Spleen (tissue), 11 donors: ENCODE results near the gene TIPRL. TPM values are rescaled to one million over a fixed set of nuclear protein-coding genes. Genes with fewer than 3 reads are reported as not detected.

ENCODE experiments used
- DNase-seq: peaks from one replicate; pipeline ENCODE4 v3.0.0-alpha.2; 2020
- H3K27ac ChIP-seq, 8 donors: fragments of 200-600 bp; sonication (generic) in 7 of 8; 1 replicate in 4 of 8; 2 replicates in 4 of 8; pipeline versions ENCODE4 v1.5.0 to v1.8.0; 2016 to 2021; ENCODE audit warnings: inconsistent platforms in 4 of 8, mild to moderate bottlenecking in 4 of 8, moderate library complexity in 1 of 8
- H3K27me3 ChIP-seq, 7 donors: fragments of 200-600 bp; sonication (generic) in 6 of 7; replicated peaks in 1 of 7; 1 replicate in 4 of 7; 2 replicates in 3 of 7; pipeline versions ENCODE4 v1.5.0 to v1.8.0; 2016 to 2021; ENCODE audit warnings: inconsistent platforms in 3 of 7, mild to moderate bottlenecking in 1 of 7
- H3K36me3 ChIP-seq, 6 donors: fragments of 200-600 bp; sonication (generic) in 5 of 6; 1 replicate in 4 of 6; 2 replicates in 2 of 6; pipeline versions ENCODE4 v1.5.0 to v1.8.0; 2016 to 2021; ENCODE audit warnings: inconsistent platforms in 2 of 6
- H3K4me1 ChIP-seq, 6 donors: fragments of 200-600 bp; sonication (generic) in 5 of 6; 1 replicate in 3 of 6; 2 replicates in 3 of 6; pipeline versions ENCODE4 v1.5.0 to v1.8.0; 2016 to 2021; ENCODE audit warnings: inconsistent platforms in 3 of 6
- H3K4me3 ChIP-seq, 8 donors: fragments of 200-600 bp; sonication (generic) in 7 of 8; 1 replicate in 4 of 8; 2 replicates in 4 of 8; pipeline versions ENCODE4 v1.5.0 to v1.8.0; 2016 to 2021; ENCODE audit warnings: inconsistent platforms in 4 of 8, mild to moderate bottlenecking in 4 of 8, moderate library complexity in 2 of 8
- H3K9me3 ChIP-seq, 8 donors: fragments of 200-600 bp; sonication (generic) in 7 of 8; 1 replicate in 4 of 8; 2 replicates in 4 of 8; pipeline versions ENCODE4 v1.5.0 to v1.8.0; 2016 to 2021; ENCODE audit warnings: inconsistent platforms in 4 of 8
- POLR2A ChIP-seq, 3 donors: fragments of 450-650 bp; IDR thresholded peaks; one replicate each; pipeline ENCODE4 v1.5.1; 2017; ENCODE audit warnings: antibody characterized with exemption in 3 of 3, mild to moderate bottlenecking in 1 of 3
- POLR2AphosphoS5 ChIP-seq, 3 donors: sonication (generic); formaldehyde crosslinking; IDR thresholded peaks; one replicate each; pipeline ENCODE4 v1.5.1; 2017; ENCODE audit warnings: antibody characterized with exemption in 3 of 3
- WGBS, 5 donors: extraction: QIAGEN DNeasy Blood & Tissue Kit in 3 of 5; methylation state at CpG; one replicate each; pipeline versions ENCODE4 v1.1.5 to v1.1.7; 2013 to 2018; 5-methylcytosine and 5-hydroxymethylcytosine counted together
- intact Hi-C: fragments of 100-400 bp; cut with DNase I; formaldehyde crosslinking; loops from one replicate; pipeline ENCODE4 v1.15.0; 2023; ENCODE audit warnings: low total_unique reads
- polyA plus RNA-seq, 3 donors: library from polyadenylated mRNA; stranded (reverse); fragments of 200-250 nt; gene quantifications; one replicate each; pipeline ENCODE4 v1.2.1, GENCODE V29; 2013
- total RNA-seq, 7 donors: library from RNA; depleted of rRNA in 3 of 7; stranded (reverse); fragments of >200 nt in 3 of 7; fragmentation: NEBNext Ultra II Directional in 4 of 7; extraction: Animal tissue kit (Norgen Biotek cat#: 25700) in 4 of 7; gene quantifications; one replicate each; pipeline versions ENCODE4 v1.1.0 to v1.2.1, GENCODE V29; 2016 to 2021
- TF ChIP-seq, protein P1 (sequence below), 11 experiments: fragments of 200-600 bp in 7 of 11; fragments of 450-650 bp in 4 of 11; sonication (generic) in 4 of 11; IDR thresholded peaks in 8 of 11; conservative IDR thresholded peaks in 3 of 11; 1 replicate in 7 of 11; 2 replicates in 4 of 11; pipeline versions ENCODE4 v1.4.0 to v1.8.0; 2016 to 2021; ENCODE audit warnings: antibody characterized with exemption in 11 of 11, inconsistent platforms in 4 of 11, mild to moderate bottlenecking in 1 of 11
- donor health status: healthy with polysubstance abuse.
- donor health status: DM: no; HTN: no; CAD: no; lungs with moderate emphysema.
- donor health status: DM: no; HTN: no; CAD: no.
- donor health status: Bipolar disorder and iron deficiency.
- donor health status: healthy.
- donor health status: DM: no; HTN: no; CAD: no.
- donor health status: DM: yes; HTN: yes; CAD: no.

Gene TIPRL
- total and polyA plus RNA-seq, 10 donors: 10.1 to 26.3 (median 17.5) TPM

DNA sequence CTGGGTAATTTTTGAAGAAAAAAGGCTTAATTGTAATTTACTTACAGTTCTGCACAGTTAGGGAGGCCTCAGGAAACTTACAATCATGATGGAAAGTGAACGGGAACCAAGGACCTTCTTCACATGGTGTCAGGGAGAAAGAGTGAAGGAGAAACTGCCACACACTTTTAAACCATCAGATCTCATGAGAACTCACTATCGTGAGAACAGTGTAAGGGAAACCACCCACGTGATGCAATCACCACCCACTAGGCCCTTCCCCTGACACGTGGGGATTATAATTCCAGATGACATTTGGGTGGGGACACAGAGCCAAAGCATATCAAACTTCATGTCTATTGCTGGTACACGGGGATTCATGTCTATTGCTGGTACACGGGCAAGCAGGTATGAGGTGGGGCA is 41.7 kb downstream of the TIPRL start:
- 59 to 83% (median 66%) methylated on average over 6 of the region's 6 CpGs for WGBS, 5 donors
- no peak for TF ChIP-seq POLR2AphosphoS5 (IDR thresholded peaks at IDR 0.05)
- TF ChIP-seq, protein P1, sequence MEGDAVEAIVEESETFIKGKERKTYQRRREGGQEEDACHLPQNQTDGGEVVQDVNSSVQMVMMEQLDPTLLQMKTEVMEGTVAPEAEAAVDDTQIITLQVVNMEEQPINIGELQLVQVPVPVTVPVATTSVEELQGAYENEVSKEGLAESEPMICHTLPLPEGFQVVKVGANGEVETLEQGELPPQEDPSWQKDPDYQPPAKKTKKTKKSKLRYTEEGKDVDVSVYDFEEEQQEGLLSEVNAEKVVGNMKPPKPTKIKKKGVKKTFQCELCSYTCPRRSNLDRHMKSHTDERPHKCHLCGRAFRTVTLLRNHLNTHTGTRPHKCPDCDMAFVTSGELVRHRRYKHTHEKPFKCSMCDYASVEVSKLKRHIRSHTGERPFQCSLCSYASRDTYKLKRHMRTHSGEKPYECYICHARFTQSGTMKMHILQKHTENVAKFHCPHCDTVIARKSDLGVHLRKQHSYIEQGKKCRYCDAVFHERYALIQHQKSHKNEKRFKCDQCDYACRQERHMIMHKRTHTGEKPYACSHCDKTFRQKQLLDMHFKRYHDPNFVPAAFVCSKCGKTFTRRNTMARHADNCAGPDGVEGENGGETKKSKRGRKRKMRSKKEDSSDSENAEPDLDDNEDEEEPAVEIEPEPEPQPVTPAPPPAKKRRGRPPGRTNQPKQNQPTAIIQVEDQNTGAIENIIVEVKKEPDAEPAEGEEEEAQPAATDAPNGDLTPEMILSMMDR (IDR thresholded peaks at IDR 0.05 in 8 of 11, conservative IDR thresholded peaks at IDR 0.05 in 3 of 11): no peak
- TF ChIP-seq POLR2A (IDR thresholded peaks at IDR 0.05): no peak
- H3K9me3 ChIP-seq: no peaks in the 10 kb centered on the region
- H3K27ac ChIP-seq: no peak overlapping the region
- no peaks in the 10 kb centered on the region for H3K36me3 ChIP-seq
- peaks cover 0 to 14% (median 10%) of the 10 kb centered on the region in 6 donors for H3K4me1 ChIP-seq
- intact Hi-C loops: no loop called here
- no peaks in the 10 kb centered on the region for H3K27me3 ChIP-seq
- no peak overlapping the region for H3K4me3 ChIP-seq
- no peak for DNase-seq

DNA sequence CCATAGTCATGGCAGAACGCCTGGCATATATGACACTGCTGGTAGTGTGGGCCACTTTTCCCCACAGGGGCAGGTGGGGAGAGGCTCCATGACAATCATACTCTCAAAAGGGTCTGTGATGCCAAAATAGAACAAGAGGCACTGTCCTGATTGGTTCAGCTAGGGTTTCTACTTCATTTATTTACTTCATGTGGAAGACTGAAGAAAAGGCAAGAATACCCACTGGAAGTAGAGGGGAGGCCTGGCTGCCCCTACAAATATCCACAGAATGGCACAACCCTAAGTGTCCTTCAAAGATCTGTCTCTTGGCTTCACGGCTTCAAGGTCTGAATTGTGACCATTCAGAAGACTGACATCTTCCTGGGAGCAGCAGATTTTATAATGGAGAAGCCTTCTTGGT is 42.5 kb downstream of the TIPRL start:
- intact Hi-C loops: no loop called here

DNA sequence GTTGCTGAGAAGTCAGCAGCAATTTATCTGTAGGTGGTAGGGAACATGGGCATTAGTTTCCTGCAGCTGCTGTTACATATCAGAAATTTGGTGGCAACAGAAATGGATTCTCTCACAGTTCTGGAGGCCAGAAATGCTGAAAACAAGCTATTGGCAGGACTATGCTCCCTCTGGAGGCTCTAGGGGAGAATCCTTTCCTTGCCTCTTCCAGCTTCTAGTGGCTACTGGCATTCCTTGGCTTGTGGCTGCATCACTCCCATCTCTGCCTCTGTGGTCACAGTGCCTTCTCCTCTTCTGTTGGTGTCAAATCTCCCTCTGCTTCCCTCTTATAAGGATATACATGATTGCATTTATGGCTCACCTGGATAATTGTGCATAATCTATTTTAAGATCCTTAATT is 44.5 kb downstream of the TIPRL start:
- no peak overlapping the region for H3K4me3 ChIP-seq
- no peak for DNase-seq
- H3K27ac ChIP-seq: no peak overlapping the region
- no peaks in the 10 kb centered on the region for H3K27me3 ChIP-seq
- TF ChIP-seq, protein P1 (IDR thresholded peaks at IDR 0.05 in 8 of 11, conservative IDR thresholded peaks at IDR 0.05 in 3 of 11): no peak
- TF ChIP-seq POLR2A (IDR thresholded peaks at IDR 0.05) (no peak), POLR2AphosphoS5 (IDR thresholded peaks at IDR 0.05) (no peak)
- intact Hi-C loops: no loop called here
- no peaks in the 10 kb centered on the region for H3K9me3 ChIP-seq
- no peaks in the 10 kb centered on the region for H3K36me3 ChIP-seq
- H3K4me1 ChIP-seq: peaks cover 8 to 35% (median 28%) of the 10 kb centered on the region in 6 donors

More for the DNA sequence above, 42.5 kb downstream of the TIPRL start:
- no peak overlapping the region for H3K27ac ChIP-seq
- no peaks in the 10 kb centered on the region for H3K36me3 ChIP-seq
- TF ChIP-seq, protein P1 (IDR thresholded peaks at IDR 0.05 in 8 of 11, conservative IDR thresholded peaks at IDR 0.05 in 3 of 11): no peak
- TF ChIP-seq POLR2A (IDR thresholded peaks at IDR 0.05) (no peak), POLR2AphosphoS5 (IDR thresholded peaks at IDR 0.05) (no peak)
- H3K9me3 ChIP-seq: no peaks in the 10 kb centered on the region
- peaks cover 0 to 16% (median 10%) of the 10 kb centered on the region in 6 donors for H3K4me1 ChIP-seq
- H3K27me3 ChIP-seq: no peaks in the 10 kb centered on the region
- no peak for DNase-seq
- H3K4me3 ChIP-seq: no peak overlapping the region
- 77 to 95% (median 89%) methylated on average over 2 of the region's 2 CpGs for WGBS, 5 donors

DNA sequence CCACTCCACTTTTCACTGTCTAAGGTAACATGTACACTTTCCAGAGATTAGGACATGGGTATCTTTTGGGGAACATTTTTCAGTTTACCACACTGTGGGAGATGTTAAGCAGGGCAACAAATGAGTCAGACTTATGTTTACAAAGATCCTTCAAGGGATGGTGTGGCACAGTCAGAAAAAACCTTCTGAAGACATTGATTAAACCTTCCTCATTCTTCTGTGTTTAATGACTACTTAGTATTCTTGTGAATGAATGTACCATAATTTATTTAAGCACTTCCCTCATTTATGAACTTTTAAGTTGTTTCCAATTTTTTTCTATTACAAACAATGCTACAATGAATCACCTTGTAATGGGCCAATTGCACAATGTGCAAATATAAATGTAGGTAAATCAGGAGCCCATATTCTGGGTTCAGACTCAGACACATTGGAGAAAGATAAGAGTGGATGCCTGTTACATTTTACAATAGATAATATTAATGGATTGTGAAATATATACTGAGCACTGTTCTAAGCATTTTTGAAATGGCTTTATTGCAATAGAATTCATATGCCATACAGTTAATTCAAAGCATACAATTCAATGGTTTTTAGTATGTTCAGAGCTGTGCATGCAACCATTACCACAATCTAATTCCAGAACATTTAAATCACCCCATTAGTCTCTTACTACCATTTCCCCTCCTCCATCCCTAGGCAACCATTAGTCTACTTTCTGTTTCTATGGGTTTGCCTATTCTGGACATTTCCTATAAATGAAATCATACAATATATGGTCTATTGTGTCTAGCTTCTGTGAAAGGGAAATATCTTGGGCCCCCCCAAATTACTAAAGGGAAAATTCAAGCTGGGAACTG is 45.1 kb downstream of the TIPRL start:
- Histone ChIP-seq H3K27ac (no peak overlapping the region), H3K27me3 (no peaks in the 10 kb centered on the region), H3K4me3 (no peak overlapping the region), H3K9me3 (no peaks in the 10 kb centered on the region), H3K36me3 (no peaks in the 10 kb centered on the region), H3K4me1 (peaks cover 15 to 42% (median 35%) of the 10 kb centered on the region in 6 donors)
- intact Hi-C loops: no loop called here
- no peak for DNase-seq
- TF ChIP-seq POLR2AphosphoS5 (IDR thresholded peaks at IDR 0.05) (no peak), POLR2A (IDR thresholded peaks at IDR 0.05) (no peak)
- TF ChIP-seq, protein P1 (IDR thresholded peaks at IDR 0.05 in 8 of 11, conservative IDR thresholded peaks at IDR 0.05 in 3 of 11): no peak
